Measurements from ENCODE around the gene HPS5.
A peak's percentile ranks its signal among the peaks of the same experiment; 100 is the strongest.
"Not testable (repeated sequence)": the region's sequence is repeated elsewhere in the genome, so short reads cannot be mapped to it uniquely, and the experiment has no call there.

The HPS5 gene

GRCh38 chr11:18321969-18322711, at the start of gene HPS5, which contains the start of gene GTF2H1:
Gene HPS5, minus strand, starts transcription at chr11:18322140. Its CDS starts 4,282 bp downstream, at chr11:18317858.
Gene GTF2H1, plus strand, starts transcription at chr11:18322567. Its CDS starts 10,508 bp downstream, at chr11:18333075.
- DNase-seq: peak; percentile 86

- DNase-seq: no peak
Measured at GRCh38 chr11:18371279-18371678, 49.3 kb upstream of the HPS5 start.

- DNase-seq: no peak
Measured at GRCh38 chr11:18369398-18369797, 47.5 kb upstream of the HPS5 start.

- no peak for DNase-seq
Measured at GRCh38 chr11:18368221-18368620, 46.3 kb upstream of the HPS5 start.

- no peak for DNase-seq
Measured at GRCh38 chr11:18367431-18367830, 45.5 kb upstream of the HPS5 start.

GRCh38 chr11:18366286-18366685, 44.3 kb upstream of the HPS5 start:
- DNase-seq: no peak

GRCh38 chr11:18365741-18366140, 43.8 kb upstream of the HPS5 start:
- DNase-seq: no peak

- DNase-seq: no peak
Measured at GRCh38 chr11:18364495-18365073, 42.6 kb upstream of the HPS5 start.

- no peak for DNase-seq
Measured at GRCh38 chr11:18361154-18361553, 39.2 kb upstream of the HPS5 start.

- no peak for DNase-seq
Measured at GRCh38 chr11:18358646-18359045, 36.7 kb upstream of the HPS5 start.

- no peak for DNase-seq
Measured at GRCh38 chr11:18352581-18352980, 30.6 kb upstream of the HPS5 start.

GRCh38 chr11:18347471-18348125, 25.7 kb upstream of the HPS5 start:
- no peak for DNase-seq

GRCh38 chr11:18332891-18333290, 11.0 kb upstream of the HPS5 start:
- no peak for DNase-seq

GRCh38 chr11:18332302-18332701, 10.4 kb upstream of the HPS5 start:
- DNase-seq: no peak

- DNase-seq: no peak
Measured at GRCh38 chr11:18330921-18331320, 9.0 kb upstream of the HPS5 start.

GRCh38 chr11:18329196-18329870, 7.4 kb upstream of the HPS5 start:
- DNase-seq: no peak

- no peak for DNase-seq
Measured at GRCh38 chr11:18324381-18324780, 2.4 kb upstream of the HPS5 start.

GRCh38 chr11:18323881-18324280, 1.9 kb upstream of the HPS5 start:
- not testable (repeated sequence) for DNase-seq

- no peak for DNase-seq
Measured at GRCh38 chr11:18322818-18323570, 1.1 kb upstream of the HPS5 start.

- DNase-seq: no peak
Measured at GRCh38 chr11:18321578-18321968, 367 bp downstream of the HPS5 start.

GRCh38 chr11:18320617-18321016, 1.3 kb downstream of the HPS5 start:
- no peak for DNase-seq

GRCh38 chr11:18319914-18320313, 2.0 kb downstream of the HPS5 start:
- DNase-seq: no peak

GRCh38 chr11:18317551-18317950, 4.4 kb downstream of the HPS5 start:
- no peak for DNase-seq
